HepG2 (cell line): ENCODE data around the gene TTF2. TPM values are rescaled to one million over a fixed set of nuclear protein-coding genes. Genes with fewer than 3 reads are reported as not detected.
A peak's percentile ranks its signal among the peaks of the same experiment; 100 is the strongest.

ENCODE experiments used
- BHLHE40 ChIP-seq: IDR thresholded peaks from 2 replicates; pipeline ENCODE4 v1.6.1; 2011; ENCODE audit warnings: low read length, improper control_type of control experiment
- CHCHD3 ChIP-seq: sonication (generic); formaldehyde crosslinking; IDR thresholded peaks from 2 replicates; pipeline ENCODE4 v1.8.0; 2022; ENCODE audit warnings: mild to moderate bottlenecking, missing genetic modification reagents, moderate library complexity
- GABPB1 ChIP-seq: IDR thresholded peaks from 2 replicates; pipeline ENCODE4 v1.6.1; 2016; ENCODE audit warnings: mild to moderate bottlenecking, missing genetic modification reagents, moderate library complexity, missing compliant biosample characterization
- MTF1 ChIP-seq: sonication (generic); formaldehyde crosslinking; IDR thresholded peaks from 2 replicates; pipeline ENCODE4 v1.5.0; 2020; ENCODE audit warnings: missing genetic modification reagents
- POLR2AphosphoS5 ChIP-seq: IDR thresholded peaks from 2 replicates; pipeline ENCODE4 v1.6.1; 2012; ENCODE audit warnings: low read depth, low read length
- ZKSCAN5 ChIP-seq: sonication (generic); formaldehyde crosslinking; IDR thresholded peaks from 2 replicates; pipeline ENCODE4 v1.5.1; 2020; ENCODE audit warnings: mild to moderate bottlenecking, missing genetic modification reagents
- ZNF513 ChIP-seq: sonication (generic); formaldehyde crosslinking; conservative IDR thresholded peaks from 2 replicates; pipeline ENCODE4 v1.5.0; 2020; ENCODE audit warnings: missing genetic modification reagents
- polyA plus RNA-seq, 8 experiments: library from polyadenylated mRNA; depleted of rRNA in 3 of 8; stranded (reverse) in 7 of 8; unstranded in 1 of 8; fragments of >200 nt; fragmentation: Illumina TruSeq in 4 of 8; extraction: Trizol in 4 of 8; gene quantifications; 2 replicates each; pipeline versions ENCODE4 v1.2.1 to v1.2.3, GENCODE V29; 2011 to 2016; ENCODE audit warnings: low read depth in 4 of 8, missing spikeins in 1 of 8, mixed read lengths in 1 of 8; ENCODE audit not compliant: insufficient read depth in 1 of 8
- total RNA-seq, 5 experiments: library from RNA; depleted of rRNA; stranded (reverse); fragments of >200 nt; fragmentation: Illumina TruSeq; extraction: Trizol; gene quantifications; 2 replicates each; pipeline ENCODE4 v1.2.3, GENCODE V29; 2016; ENCODE audit warnings: low read depth in 1 of 5
- TF ChIP-seq, protein P1 (sequence below): sonication (generic); formaldehyde crosslinking; IDR thresholded peaks from 2 replicates; pipeline ENCODE4 v1.5.1; 2020; ENCODE audit warnings: missing genetic modification reagents, mild to moderate bottlenecking, borderline replicate concordance
- TF ChIP-seq, protein P2 (sequence below), 2 experiments: fragments of 450-650 bp in 1 of 2; sonication (generic) in 1 of 2; formaldehyde crosslinking in 1 of 2; IDR thresholded peaks; 2 replicates each; pipeline versions ENCODE4 v1.6.1 to v1.8.0; 2016 to 2022; ENCODE audit warnings: antibody characterized with exemption in 1 of 2, mild to moderate bottlenecking in 1 of 2, missing genetic modification reagents in 1 of 2
- TF ChIP-seq, protein P3 (sequence below): sonication (generic); formaldehyde crosslinking; IDR thresholded peaks from 2 replicates; pipeline ENCODE4 v1.4.0; 2020; ENCODE audit warnings: missing genetic modification reagents

The TTF2 gene
- total and polyA plus RNA-seq, 2 of the 13 experiments (the other 11 are each of a cell fraction or from before 2014, with no cell fraction given) = 12.8 to 48.9 TPM

- TF ChIP-seq ZNF513 = no peak
- TF ChIP-seq, protein P1, sequence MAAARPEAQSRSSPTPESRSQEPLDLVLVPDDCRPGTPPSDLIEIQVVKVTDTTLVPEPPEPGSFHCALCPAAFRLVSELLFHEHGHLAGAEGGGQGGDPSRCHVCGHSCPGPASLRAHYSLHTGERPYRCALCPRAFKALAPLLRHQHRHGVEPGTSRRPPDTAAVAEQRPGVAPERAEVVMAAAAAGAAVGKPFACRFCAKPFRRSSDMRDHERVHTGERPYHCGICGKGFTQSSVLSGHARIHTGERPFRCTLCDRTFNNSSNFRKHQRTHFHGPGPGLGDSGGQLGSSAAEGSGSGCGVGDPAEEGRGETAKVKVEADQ = no peak
- TF ChIP-seq ZKSCAN5 (CRISPR knock-in tag) = no peak
- TF ChIP-seq, protein P2, sequence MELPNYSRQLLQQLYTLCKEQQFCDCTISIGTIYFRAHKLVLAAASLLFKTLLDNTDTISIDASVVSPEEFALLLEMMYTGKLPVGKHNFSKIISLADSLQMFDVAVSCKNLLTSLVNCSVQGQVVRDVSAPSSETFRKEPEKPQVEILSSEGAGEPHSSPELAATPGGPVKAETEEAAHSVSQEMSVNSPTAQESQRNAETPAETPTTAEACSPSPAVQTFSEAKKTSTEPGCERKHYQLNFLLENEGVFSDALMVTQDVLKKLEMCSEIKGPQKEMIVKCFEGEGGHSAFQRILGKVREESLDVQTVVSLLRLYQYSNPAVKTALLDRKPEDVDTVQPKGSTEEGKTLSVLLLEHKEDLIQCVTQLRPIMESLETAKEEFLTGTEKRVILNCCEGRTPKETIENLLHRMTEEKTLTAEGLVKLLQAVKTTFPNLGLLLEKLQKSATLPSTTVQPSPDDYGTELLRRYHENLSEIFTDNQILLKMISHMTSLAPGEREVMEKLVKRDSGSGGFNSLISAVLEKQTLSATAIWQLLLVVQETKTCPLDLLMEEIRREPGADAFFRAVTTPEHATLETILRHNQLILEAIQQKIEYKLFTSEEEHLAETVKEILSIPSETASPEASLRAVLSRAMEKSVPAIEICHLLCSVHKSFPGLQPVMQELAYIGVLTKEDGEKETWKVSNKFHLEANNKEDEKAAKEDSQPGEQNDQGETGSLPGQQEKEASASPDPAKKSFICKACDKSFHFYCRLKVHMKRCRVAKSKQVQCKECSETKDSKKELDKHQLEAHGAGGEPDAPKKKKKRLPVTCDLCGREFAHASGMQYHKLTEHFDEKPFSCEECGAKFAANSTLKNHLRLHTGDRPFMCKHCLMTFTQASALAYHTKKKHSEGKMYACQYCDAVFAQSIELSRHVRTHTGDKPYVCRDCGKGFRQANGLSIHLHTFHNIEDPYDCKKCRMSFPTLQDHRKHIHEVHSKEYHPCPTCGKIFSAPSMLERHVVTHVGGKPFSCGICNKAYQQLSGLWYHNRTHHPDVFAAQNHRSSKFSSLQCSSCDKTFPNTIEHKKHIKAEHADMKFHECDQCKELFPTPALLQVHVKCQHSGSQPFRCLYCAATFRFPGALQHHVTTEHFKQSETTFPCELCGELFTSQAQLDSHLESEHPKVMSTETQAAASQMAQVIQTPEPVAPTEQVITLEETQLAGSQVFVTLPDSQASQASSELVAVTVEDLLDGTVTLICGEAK (IDR thresholded peaks at IDR 0.05) = no peak
- TF ChIP-seq, protein P2 (CRISPR knock-in tag; IDR thresholded peaks at IDR 0.05) = no peak; the same call in 1 of the 2 replicates
- no peak for TF ChIP-seq CHCHD3 (CRISPR knock-in tag)
- TF ChIP-seq BHLHE40 = no peak
- TF ChIP-seq POLR2AphosphoS5 = peak; percentile 38
- peak; percentile 64 for TF ChIP-seq GABPB1
- no peak for TF ChIP-seq MTF1 (CRISPR knock-in tag)
- TF ChIP-seq, protein P3, sequence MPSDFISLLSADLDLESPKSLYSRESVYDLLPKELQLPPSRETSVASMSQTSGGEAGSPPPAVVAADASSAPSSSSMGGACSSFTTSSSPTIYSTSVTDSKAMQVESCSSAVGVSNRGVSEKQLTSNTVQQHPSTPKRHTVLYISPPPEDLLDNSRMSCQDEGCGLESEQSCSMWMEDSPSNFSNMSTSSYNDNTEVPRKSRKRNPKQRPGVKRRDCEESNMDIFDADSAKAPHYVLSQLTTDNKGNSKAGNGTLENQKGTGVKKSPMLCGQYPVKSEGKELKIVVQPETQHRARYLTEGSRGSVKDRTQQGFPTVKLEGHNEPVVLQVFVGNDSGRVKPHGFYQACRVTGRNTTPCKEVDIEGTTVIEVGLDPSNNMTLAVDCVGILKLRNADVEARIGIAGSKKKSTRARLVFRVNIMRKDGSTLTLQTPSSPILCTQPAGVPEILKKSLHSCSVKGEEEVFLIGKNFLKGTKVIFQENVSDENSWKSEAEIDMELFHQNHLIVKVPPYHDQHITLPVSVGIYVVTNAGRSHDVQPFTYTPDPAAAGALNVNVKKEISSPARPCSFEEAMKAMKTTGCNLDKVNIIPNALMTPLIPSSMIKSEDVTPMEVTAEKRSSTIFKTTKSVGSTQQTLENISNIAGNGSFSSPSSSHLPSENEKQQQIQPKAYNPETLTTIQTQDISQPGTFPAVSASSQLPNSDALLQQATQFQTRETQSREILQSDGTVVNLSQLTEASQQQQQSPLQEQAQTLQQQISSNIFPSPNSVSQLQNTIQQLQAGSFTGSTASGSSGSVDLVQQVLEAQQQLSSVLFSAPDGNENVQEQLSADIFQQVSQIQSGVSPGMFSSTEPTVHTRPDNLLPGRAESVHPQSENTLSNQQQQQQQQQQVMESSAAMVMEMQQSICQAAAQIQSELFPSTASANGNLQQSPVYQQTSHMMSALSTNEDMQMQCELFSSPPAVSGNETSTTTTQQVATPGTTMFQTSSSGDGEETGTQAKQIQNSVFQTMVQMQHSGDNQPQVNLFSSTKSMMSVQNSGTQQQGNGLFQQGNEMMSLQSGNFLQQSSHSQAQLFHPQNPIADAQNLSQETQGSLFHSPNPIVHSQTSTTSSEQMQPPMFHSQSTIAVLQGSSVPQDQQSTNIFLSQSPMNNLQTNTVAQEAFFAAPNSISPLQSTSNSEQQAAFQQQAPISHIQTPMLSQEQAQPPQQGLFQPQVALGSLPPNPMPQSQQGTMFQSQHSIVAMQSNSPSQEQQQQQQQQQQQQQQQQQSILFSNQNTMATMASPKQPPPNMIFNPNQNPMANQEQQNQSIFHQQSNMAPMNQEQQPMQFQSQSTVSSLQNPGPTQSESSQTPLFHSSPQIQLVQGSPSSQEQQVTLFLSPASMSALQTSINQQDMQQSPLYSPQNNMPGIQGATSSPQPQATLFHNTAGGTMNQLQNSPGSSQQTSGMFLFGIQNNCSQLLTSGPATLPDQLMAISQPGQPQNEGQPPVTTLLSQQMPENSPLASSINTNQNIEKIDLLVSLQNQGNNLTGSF (CRISPR knock-in tag) = no peak
Measured at GRCh38 chr1:117059678-117060440, at the start of gene TTF2 (continued).
